IPS DF 6.9 (cell line): ENCODE results near the gene DARS1.
"Not testable (repeated sequence)": the region's sequence is repeated elsewhere in the genome, so short reads cannot be mapped to it uniquely, and the experiment has no call there.

Source experiments
- DNase-seq: peaks from one replicate; pipeline ENCODE4 v3.0.0-alpha.2; 2013; ENCODE audit warnings: low read depth, low spot score
- H3K27ac ChIP-seq: one replicate; pipeline ENCODE4 v1.5.1; 2013; ENCODE audit warnings: low read length, control low read depth
- H3K27me3 ChIP-seq: 2 replicates; pipeline ENCODE4 v1.6.1; 2013; ENCODE audit warnings: mild to moderate bottlenecking, low read length; ENCODE audit not compliant: control insufficient read depth, insufficient read depth
- H3K36me3 ChIP-seq: 2 replicates; pipeline ENCODE4 v1.6.1; 2013; ENCODE audit warnings: low read length; ENCODE audit not compliant: control insufficient read depth, insufficient read depth
- H3K4me1 ChIP-seq: 2 replicates; pipeline ENCODE4 v1.6.1; 2013; ENCODE audit warnings: low read length; ENCODE audit not compliant: control insufficient read depth, insufficient read depth
- H3K4me3 ChIP-seq: 2 replicates; pipeline ENCODE4 v1.5.1; 2013; ENCODE audit warnings: mild to moderate bottlenecking, low read length
- H3K9me3 ChIP-seq: 2 replicates; pipeline ENCODE4 v1.6.1; 2013; ENCODE audit warnings: low read length, inconsistent platforms; ENCODE audit not compliant: control insufficient read depth, insufficient read depth
- WGBS: extraction: QIAGEN DNeasy Blood & Tissue Kit; methylation state at CpG from one replicate; pipeline ENCODE4 v1.1.7; 2013; ENCODE audit warnings: mixed read lengths, missing lambda C conversion rate; ENCODE audit not compliant: insufficient read length, insufficient coverage; 5-methylcytosine and 5-hydroxymethylcytosine counted together

The DARS1 gene

DNA sequence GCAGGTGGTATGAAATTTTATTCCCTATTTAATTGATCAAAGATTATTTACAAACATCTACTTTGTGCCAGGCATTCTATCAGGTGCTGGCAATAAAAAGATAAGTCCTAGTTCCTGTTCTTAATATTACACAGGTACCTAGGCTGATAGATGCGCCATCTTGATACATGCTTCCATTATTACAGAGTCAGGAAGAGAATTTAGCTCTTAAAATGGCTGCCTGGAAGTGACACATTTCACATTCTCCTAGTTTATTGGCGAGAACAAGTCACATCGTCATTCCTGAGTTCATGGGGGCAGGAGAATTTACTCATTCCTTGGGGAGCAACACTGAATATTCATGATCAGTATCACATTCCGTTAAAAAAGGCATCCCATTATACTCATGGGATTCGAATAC, 1.1 kb upstream of the DARS1 start:
- no CpG with 5 or more reads among the region's 5 CpGs for WGBS
- H3K27ac ChIP-seq, result no peak overlapping the region
- no peaks in the 10 kb centered on the region for H3K9me3 ChIP-seq
- H3K4me1 ChIP-seq, result peaks cover 2% of the 10 kb centered on the region; the same call in 1 of the 2 replicates
- no peak for DNase-seq
- no peaks in the 10 kb centered on the region for H3K27me3 ChIP-seq
- H3K4me3 ChIP-seq, result no peak overlapping the region
- H3K36me3 ChIP-seq, result no peaks in the 10 kb centered on the region

DNA sequence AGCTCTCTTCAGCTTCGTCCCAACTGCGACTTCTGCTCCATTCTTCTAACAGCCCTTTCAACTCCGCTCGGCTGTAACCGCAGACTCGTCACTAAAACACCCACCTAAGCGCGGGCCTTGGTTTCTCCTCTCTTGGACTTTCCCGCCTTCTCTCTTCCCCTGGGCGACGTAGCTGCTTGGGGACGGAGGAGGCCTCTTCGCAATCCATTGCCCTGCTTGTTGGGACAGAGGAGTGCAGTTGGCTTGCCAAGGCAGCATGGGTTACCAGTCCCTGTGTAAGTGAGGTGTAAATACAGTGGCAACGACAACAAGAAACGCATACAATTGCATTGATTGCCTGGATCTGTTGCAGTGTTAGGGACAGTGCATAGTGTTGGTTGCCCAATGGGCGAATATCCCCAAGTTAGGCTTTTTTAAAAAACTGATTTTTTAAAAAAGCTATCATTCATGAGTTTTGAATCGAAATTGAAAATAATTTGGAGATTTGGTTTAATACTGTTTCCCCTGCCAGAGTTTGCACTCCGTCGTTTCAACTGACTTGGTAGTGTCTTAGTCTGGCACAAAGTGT, 484 bp upstream of the DARS1 start:
- DNase-seq, result no peak
- peak overlapping the region; percentile 81; the same call in 1 of the 2 replicates for H3K4me3 ChIP-seq
- no peaks in the 10 kb centered on the region; the same call in 1 of the 2 replicates for H3K36me3 ChIP-seq
- WGBS, result 100% methylated on average over 1 of the region's 19 CpGs
- H3K4me1 ChIP-seq, result peaks cover 2% of the 10 kb centered on the region; the same call in 1 of the 2 replicates
- no peaks in the 10 kb centered on the region for H3K9me3 ChIP-seq
- H3K27ac ChIP-seq, result no peak overlapping the region
- H3K27me3 ChIP-seq, result no peaks in the 10 kb centered on the region

DNA sequence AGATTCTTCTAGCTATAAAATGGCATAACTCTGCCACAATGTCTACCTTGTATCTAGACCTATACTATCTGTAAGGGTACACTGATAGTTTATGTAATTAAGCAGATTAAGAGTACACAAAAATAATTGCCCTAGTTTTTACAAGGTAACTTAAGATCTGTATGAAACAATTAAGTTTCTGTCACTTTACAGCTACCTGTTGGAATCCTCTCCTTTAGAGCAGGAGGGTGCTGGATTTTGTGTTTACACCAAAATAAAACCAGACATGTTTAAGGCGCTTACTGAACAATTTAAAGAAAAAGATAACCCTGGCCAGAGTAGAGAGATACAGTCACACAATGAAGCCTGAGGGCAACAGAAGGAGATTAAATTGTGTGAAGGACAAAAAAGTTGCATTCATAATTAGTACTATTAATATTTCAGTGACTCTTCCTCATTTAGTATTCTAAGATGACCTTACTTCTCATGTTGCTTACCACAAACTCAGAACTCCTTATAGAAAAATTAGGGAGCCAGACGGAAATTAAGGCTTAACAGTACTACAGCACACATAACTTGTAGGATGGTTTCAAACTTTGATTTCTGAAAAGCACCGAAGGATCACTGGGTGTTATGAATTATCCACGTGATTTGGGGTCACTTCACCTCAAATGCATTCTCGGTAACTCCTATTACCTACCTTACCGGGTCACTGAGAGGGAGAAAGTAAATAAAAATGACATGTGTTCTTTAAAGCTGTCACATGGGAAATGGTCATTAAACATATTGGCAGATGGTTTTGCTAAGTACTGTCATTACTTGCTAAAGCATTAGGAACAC, 1.0 kb downstream of the DARS1 start:
- H3K36me3 ChIP-seq, result no peaks in the 10 kb centered on the region; the same call in 1 of the 2 replicates
- H3K27ac ChIP-seq, result no peak overlapping the region
- WGBS, result no CpG with 5 or more reads among the region's 6 CpGs
- no peaks in the 10 kb centered on the region for H3K27me3 ChIP-seq
- no peaks in the 10 kb centered on the region for H3K9me3 ChIP-seq
- H3K4me1 ChIP-seq, result peaks cover 2% of the 10 kb centered on the region; the same call in 1 of the 2 replicates
- DNase-seq, result no peak
- peak overlapping the region; percentile 81 for H3K4me3 ChIP-seq

DNA sequence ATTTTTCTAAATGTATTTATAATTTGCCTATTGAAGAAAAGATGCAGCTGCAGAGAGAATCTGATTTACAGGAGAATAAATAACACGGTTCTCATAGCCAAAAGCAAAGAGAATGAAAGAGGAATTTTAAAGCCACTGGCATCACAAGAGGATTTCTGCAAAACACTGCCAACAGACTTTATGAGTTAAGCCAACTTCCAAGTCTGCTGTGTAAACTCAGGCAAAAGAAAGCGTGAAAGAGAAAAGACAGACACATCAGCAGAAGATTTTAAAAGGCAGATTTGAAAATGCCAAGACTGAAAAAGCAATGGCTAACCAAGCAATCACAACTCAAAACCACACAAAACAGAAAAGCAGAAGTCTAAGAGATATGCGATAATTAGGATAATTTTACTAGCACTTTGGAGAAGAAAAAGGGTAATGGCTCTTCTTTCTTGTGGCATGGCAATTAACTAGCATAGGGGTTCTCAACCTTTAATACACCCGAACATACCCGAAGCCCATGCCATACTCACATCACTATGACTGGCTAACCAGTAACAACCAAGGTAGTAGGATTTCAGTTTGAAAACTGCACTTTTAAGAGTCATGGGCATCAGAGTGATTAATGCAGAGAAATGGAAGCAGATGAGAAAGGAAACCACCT, 4.9 kb downstream of the DARS1 start:
- no peaks in the 10 kb centered on the region for H3K27me3 ChIP-seq
- H3K4me1 ChIP-seq, result no peaks in the 10 kb centered on the region
- DNase-seq, result no peak
- H3K36me3 ChIP-seq, result no peaks in the 10 kb centered on the region; the same call in 1 of the 2 replicates
- WGBS, result no CpG with 5 or more reads among the region's 5 CpGs
- H3K4me3 ChIP-seq, result no peak overlapping the region
- H3K9me3 ChIP-seq, result no peaks in the 10 kb centered on the region
- no peak overlapping the region for H3K27ac ChIP-seq

DNA sequence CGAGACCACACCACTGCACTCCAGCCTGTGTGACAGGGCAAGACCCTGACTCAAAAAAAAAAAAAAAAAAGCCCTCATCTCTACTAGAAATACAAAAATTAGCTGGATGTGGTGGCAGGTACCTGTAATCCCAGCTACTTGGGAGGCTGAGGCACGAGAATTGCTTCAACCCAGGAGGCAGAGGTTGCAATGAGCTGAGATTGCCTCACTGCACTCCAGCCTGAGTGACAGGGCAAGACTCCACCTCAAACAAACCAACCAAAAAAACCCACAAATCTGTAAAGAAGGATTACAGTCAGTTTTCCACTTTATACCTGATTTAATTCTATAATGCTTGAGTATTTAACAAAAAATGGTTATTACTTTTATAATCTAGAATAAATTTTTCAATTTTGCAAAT, 9.7 kb downstream of the DARS1 start:
- Histone ChIP-seq H3K36me3 (no peaks in the 10 kb centered on the region; the same call in 1 of the 2 replicates), H3K27me3 (no peaks in the 10 kb centered on the region), H3K27ac (no peak overlapping the region), H3K4me3 (no peak overlapping the region), H3K9me3 (no peaks in the 10 kb centered on the region), H3K4me1 (no peaks in the 10 kb centered on the region)
- WGBS, result no CpG with 5 or more reads among the region's 2 CpGs
- no peak for DNase-seq

DNA sequence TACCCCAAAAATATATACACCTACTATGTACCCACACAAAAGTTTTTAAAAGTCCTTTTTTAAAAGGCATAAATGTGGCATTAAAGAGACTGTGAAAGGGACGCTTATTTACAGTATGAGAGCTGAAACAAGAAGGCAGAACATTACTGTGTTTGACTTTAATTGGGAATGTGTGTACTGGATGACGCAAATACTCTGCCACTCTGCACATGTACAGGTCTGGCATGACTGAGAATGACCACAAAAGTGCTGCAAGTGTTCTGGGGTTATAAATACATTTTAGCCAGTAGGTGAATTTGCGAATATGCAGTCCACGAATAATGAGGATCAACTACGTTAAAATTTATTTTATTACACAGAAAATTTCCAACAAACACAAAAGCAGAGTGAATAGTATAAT, 11.4 kb downstream of the DARS1 start:
- Histone ChIP-seq H3K27me3 (no peaks in the 10 kb centered on the region), H3K4me3 (no peak overlapping the region), H3K27ac (no peak overlapping the region), H3K36me3 (no peaks in the 10 kb centered on the region; the same call in 1 of the 2 replicates), H3K9me3 (no peaks in the 10 kb centered on the region), H3K4me1 (no peaks in the 10 kb centered on the region)
- DNase-seq, result no peak
- no CpG with 5 or more reads among the region's 5 CpGs for WGBS

DNA sequence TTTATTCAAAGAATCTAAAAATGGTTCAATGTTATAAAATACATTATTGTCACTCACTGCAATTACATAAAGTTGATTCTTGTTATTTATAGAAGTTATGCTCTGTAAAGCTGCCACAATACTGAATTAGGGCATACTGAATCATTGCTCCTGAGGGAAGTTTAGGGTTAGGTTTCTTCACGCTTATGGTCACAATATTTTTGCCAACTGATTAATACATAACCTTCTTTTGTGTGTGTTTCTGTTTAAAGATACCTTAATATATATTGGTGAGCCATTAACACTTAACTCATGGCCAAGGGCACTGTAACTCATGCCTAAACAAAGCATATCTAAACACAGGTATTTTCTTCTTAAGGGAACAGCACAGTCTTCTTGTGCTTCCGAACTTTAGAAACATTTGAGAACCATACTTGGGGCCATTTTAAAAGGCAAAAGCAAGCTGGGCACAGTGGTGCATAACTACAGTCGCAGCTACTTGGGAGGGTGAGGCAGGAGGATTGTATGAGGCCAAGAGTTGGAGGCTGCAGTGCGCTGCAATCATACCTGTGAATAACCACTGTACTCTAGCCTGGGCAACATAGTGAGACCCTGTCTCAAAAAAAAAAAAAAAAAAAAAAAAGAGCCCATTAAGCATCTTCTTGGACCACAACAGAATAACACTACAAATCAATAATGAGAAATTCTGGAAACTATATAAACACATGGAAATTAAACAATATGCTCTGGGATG, 15.6 kb downstream of the DARS1 start:
- Histone ChIP-seq H3K4me3 (no peak overlapping the region), H3K9me3 (no peaks in the 10 kb centered on the region), H3K27ac (no peak overlapping the region), H3K36me3 (no peaks in the 10 kb centered on the region; the same call in 1 of the 2 replicates), H3K27me3 (no peaks in the 10 kb centered on the region), H3K4me1 (no peaks in the 10 kb centered on the region)
- DNase-seq, result no peak
- WGBS, result no CpG with 5 or more reads among the region's 4 CpGs

DNA sequence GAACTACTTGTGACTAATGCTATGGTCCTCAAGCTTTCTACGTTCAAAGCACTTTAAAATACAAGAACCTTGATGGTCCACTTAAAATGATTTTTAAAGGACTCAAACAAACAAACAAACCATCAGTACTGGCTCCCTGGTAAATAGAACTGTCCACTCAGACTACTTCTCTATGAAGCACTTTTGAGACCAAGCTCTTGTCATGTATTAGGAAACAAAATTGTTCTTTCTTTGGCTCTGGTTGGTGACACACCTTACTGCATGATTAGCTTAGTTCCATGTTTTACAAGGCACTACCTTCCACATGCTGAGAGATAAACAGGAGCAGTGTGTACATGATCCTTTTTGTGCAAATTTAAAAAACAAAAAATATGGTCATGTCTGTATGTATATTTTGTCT, 19.7 kb downstream of the DARS1 start:
- H3K27ac ChIP-seq, result no peak overlapping the region
- H3K9me3 ChIP-seq, result no peaks in the 10 kb centered on the region
- H3K36me3 ChIP-seq, result no peaks in the 10 kb centered on the region
- H3K4me1 ChIP-seq, result 0 out of 2 replicates have a peak, but pooled peaks cover 2% of the 10 kb centered on the region
- no peak overlapping the region for H3K4me3 ChIP-seq
- WGBS, result no CpG with 5 or more reads among the region's 1 CpG
- DNase-seq, result no peak
- no peaks in the 10 kb centered on the region for H3K27me3 ChIP-seq

DNA sequence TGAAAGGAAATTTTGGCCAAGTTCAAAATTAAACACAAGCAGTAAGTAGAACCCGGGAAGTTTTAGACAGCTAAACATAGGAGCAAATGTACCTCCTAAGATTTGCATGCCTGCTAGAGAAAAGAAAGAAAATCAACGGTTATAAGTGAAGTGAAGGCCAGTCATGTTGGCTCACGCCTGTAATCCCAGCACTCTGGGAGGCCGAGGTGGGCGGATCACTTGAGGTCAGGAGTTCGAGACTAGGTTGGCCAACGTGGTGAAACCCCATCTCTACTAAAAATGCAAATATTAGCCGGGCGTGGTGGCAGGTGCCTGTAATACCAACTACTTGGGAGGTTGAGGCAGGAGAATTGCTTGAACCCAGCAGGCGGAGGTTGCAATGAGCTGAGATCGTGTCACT, 21.0 kb downstream of the DARS1 start:
- H3K4me3 ChIP-seq, H3K9me3 ChIP-seq, H3K4me1 ChIP-seq, DNase-seq, H3K27me3 ChIP-seq, H3K27ac ChIP-seq, H3K36me3 ChIP-seq: not testable (repeated sequence)
- WGBS, result no CpG with 5 or more reads among the region's 11 CpGs

DNA sequence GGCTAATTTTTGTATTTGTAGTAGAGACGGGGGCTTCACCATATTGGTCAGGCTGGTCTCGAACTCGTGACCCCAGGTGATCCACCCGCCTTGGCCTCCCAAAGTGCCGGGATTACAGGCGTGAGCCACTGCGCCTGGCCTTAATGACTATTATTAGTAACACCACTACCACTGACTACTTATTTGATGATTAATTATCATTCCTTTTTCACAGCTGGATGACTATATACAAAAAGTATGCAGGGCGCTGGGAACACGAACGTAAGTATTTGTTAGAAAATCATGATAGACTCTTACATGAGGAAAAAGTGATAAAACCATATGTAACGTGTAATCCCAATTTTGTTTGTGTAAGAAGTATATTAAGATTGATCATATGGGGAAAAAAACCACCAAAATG, 21.6 kb downstream of the DARS1 start:
- no peaks in the 10 kb centered on the region for H3K36me3 ChIP-seq

More for the DNA sequence above, 21.6 kb downstream of the DARS1 start:
- WGBS, result no CpG with 5 or more reads among the region's 11 CpGs
- no peak overlapping the region for H3K27ac ChIP-seq
- no peaks in the 10 kb centered on the region for H3K9me3 ChIP-seq
- 0 out of 2 replicates have a peak, but pooled peaks cover 2% of the 10 kb centered on the region for H3K4me1 ChIP-seq
- no peak overlapping the region for H3K4me3 ChIP-seq
- H3K27me3 ChIP-seq, result no peaks in the 10 kb centered on the region
- no peak for DNase-seq
